T-helper 22 cell (primary cell): ENCODE results near the gene PLEKHG4B.
A peak's percentile ranks its signal among the peaks of the same experiment; 100 is the strongest.

ENCODE experiments used
- DNase-seq: peaks from one replicate; pipeline ENCODE4 v3.0.0-alpha.2; 2020; ENCODE audit warnings: low read depth

PLEKHG4B gene

DNA sequence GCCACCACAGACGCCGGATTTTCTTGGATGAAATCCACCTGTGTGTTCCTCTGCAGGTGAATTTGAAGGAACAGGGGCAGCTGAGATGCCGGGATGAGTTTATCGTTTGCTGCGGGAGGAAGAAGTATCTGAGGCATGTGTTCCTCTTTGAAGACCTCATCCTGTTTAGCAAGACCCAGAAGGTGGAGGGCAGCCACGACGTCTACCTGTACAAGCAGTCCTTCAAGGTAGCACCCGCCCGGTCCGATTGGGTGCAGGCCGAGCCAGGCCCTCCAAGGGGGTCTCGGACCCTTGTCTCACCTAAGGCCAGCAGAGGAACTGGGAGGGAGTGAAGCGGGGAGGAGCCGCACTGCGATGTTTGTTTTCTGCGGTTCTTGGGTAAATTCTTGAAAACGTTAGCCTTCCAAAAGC is 80.9 kb downstream of the PLEKHG4B start:
- DNase-seq: no peak

DNA sequence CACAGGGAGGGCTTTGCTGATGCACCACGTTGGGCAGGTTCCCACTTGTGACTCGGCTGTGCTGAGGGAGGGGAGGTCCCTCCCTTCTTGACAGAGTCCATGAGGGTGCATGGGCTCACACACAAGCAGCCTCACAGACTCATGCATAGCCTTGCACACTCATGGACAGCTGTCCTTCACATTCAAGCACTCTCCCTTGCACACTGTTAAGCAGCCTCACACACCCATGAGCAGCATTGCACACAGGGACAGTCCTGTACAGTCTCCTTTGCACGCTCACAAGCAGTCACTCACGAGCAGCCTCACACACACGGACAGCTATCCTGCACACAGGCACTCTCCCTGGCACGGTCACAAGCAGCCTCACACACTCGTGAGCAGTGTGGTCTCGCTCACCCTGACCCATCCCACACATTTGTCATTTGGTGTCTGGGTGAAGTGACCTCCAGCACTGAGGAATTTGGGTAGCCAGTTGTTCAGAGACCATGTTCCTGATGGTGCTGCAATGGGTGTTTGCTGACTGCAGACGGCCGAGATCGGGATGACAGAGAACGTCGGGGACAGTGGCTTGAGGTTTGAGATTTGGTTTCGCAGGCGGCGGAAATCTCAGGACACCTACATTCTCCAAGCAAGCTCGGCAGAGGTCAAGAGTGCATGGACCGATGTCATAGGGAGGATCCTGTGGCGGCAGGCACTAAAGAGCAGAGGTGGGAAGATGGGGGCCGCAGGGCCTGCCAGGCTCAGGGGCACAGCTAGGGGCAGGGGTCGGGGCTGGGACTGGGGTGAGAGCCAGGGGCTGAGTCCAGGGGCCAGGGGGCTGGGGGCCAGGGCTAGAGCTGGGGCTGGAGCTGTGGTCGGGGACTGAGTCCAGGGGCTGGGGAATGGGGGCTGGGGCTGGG is 81.7 kb downstream of the PLEKHG4B start:
- no peak for DNase-seq

DNA sequence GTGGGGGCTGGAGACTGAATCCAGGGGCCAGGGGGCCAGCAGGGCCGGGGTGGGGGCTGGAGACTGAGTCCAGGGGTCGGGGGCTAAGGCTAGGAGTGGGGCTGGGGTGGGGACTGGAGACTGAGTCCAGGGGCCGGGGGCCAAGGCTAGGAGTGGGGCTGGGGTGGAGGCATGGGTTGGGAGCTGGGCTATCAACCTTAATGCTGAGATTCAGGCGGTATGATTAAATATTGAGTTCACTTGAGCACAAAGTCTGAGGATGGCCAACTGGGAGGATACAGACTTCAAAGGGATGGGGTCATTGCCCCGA is 82.3 kb downstream of the PLEKHG4B start:
- DNase-seq: no peak

DNA sequence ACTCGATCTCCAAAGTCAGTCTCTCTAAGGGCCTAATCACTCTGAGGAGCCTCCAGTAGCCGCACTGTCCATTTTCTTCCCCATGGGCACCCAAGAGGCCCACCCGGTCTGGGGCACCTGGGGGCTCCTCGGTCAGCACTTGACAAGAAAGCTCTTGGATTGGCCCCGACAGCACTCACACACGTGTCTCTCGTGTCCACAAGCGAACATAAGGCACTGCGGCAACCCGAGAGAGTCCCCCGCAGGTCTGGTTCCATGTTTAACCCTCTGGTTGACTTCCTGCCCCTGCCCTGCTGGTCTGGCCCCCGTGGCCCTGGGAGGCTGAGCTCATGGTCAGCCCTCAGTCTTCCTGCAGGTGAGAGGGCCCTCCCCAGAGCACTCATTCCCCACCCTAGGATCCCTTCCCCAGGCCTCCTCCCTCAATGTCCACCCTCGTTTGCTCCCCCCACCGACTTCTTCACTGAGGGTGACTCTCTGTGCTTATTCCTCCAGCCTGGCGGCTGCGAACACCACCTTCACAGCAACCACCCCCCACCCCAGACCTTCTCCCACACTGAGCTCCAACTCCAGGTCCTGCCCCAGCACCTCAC is 83.0 kb downstream of the PLEKHG4B start:
- no peak for DNase-seq

DNA sequence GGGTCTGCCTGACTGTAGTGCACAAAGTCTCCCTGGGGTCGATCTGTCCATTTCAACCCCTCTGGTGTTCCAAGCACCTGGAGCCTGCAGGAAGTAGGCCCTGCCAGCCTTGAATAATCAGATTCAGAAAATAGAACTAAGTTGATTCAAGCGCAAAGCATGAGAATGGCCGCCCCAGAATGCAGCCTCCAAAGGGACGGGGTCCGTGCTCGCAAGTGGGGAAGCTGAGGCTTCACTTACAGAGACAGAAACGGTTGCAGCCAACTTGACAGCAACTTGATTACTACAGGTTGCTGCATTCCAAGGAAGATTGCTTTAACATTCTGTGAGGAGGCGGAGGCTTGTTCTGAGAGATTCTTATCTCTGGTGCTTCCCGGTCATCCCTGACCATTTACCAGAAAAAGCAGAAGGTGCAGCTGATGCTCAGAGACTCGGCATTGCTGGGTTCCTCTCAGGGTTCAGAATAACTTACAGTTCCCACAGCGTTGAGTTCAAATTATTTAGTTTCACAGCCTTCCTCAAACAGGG is 84.4 kb downstream of the PLEKHG4B start:
- no peak for DNase-seq

DNA sequence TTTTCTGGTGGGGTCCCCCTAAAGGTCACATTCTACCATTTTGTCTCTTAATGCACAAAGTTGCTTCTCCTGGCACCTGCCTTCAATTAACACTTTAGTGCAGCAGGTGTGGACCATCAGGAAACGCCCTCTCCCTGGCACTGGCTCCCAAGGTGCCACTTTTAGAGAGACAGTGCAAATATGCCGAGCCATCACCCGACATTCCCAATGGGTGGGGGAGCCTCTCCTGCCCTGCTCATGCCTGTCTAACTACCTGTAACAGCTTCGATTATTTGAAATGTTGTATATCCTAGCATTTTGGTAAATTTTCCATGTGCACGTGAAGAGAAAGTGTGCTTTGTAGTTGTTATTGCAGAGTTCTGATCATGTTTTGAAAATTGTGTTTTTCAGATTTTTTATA is 86.1 kb downstream of the PLEKHG4B start:
- no peak for DNase-seq

DNA sequence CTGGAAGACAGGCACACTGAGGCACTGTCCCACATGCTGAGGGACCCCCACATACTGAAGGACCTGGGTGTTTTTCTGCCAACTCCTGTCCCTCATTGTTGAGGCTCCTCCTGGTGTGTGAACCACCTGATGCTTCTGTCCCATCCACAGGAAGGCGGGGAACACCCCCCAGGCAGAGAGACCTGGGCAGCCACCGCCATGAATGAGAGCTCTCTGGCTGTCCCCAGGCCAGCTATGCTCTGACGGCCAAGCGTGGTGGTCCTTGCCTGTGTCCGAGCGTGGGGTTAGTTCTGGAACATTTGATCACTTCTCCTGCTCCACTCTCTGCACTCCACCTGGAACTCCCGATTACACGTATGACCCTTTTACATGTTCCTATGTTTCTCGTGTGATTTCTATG is 87.4 kb downstream of the PLEKHG4B start:
- no peak for DNase-seq

DNA sequence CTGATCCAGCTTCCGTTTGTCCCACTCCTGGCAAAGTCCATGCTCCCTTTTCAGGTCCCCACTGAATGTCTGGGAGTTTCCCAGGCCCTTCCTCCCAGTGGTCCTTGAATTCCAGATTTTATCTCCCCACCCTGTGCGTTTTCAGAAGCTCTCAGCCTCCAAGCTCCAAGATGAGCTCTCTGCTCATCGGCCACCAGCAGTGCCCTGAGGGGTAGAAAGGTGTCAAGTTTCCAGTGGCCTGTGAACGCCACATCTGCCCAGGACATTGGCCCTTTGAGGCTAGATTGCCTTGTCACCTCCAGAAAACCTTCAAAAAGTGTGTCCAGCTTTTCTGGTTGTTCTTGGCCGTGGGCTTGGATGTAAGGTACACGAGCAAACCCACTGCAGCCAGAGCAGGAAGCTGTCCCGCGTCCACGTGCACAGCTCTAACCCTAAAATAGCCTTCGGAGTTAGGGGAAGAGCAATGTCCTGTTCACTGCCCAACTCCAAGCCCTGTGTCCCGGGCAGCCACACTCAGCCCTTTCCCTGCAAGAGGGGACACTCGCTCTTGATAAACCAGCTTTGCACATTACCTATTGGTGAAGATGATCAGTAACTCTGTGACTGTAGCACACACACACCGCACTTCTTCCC is 88.4 kb downstream of the PLEKHG4B start:
- no peak for DNase-seq

DNA sequence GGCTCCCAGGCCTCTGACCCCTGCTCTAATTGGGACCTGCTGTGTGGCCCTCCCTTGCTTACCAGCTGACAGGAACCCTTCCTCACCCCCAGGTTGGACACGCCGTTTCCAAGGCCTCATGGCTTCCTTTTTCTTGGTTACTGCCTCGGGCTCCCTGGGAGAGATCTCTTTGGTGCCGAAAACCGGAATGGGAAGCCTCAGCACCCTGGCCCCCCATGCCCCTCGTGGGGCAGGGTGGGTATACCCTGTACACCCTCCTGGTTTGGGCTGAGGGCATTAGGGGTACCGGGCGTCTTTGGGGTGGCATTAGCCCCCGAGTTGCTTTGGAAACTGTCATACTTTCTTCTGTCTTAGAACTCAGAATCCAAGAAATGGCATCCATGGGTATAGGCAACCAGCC is 89.2 kb downstream of the PLEKHG4B start:
- DNase-seq: no peak

DNA sequence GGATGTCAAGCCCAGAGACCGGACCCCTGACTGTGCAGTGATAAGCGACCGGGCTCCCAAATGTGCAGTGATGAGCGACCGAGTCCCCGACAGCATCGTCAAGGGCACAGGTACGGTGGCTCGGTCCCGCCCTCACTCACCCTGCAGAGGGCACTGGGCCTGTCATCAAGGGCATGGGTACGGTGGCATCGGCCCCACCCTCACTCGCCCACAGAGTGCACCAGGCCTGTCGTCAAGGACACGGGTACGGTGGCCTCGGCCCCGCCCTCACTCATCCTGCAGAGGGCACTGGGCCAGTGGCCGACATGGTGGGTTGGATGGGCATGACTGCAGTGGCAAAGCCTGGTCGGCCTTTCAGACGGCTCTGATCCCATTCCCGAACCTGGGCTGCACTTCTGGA is 89.6 kb downstream of the PLEKHG4B start:
- DNase-seq: no peak

DNA sequence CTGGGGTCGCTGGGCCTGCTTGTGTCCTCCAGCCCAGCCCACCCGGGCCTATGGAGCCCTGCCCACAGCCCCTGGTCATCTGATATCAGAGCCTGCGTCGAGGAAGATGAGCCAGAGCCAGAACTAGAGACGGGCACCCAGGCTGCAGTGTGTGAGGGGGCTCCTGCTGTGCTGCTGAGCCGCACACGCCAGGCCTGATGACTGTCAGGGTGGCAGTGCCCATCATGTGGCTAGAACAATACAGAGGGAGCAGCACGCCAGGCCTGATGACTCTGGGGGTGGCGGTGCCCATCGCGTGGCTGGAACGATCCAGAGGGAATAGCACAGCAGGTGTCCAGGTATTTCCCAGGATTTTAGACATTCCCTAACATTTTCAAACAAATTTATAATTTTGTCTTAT is 90.2 kb downstream of the PLEKHG4B start:
- DNase-seq: no peak

DNA sequence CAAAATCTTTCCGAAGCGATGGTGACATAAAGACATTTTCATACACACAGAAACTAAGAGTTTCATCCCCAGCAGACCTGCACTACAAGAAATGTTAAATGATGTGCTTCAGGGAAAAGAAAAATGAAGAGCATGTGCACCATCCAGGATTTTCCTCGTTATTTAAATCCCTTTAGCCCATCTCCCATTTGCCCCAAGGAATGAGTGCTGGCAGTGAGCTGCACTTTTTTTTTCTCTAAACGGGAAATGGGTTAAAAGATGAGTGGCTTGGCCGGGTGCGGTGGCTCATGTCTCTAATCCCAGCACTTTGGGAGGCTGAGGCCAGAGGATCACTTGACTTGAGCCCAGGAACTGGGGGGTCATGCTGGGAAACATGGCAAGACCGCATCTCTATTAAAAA is 92.5 kb downstream of the PLEKHG4B start:
- no peak for DNase-seq

DNA sequence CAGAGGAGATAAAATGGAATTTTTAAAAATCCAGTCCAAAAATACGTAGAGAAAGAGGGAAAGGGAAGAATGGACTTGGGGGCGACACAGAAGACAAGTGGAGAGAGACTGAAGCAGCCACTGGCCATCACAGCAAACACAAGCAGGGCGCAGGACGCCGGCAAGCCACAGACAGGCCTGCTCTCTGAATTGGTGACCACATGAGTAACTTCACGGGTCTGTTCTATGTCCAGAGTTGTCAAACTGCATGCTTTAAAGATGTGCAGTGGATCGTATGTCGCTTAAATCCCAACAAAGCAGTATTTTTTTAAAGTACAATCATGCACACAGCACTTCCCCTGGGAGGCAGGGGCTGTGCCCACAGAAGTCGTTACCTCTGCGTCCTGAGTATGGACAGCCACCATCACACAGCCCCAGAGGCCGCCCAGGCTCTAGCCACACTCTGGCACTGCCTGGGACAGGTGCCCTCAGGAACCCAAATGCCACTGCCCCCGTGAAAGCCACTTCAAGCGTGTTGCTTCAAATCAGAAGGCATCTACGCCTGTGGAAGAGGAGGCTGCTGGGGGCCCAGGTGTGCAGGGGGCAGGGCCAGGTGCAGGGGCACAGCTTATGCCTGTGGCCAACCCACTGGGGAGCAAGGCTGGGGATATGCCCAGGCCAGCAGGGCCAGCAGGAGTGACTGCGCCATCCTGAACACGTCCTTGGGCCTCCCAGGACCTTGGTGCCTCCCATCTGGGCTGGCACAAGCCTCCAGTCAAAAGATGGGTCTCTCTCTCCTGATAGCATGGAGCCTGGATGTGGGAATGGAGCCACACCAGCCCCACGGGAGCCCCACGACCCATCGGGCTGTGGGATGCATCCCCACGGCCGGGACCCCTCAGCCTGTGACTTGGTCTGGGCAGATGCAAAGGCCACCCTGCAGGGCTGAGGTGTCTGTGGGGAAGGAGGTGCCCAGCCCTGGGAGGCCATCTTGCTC is 93.4 kb downstream of the PLEKHG4B start:
- DNase-seq: no peak

DNA sequence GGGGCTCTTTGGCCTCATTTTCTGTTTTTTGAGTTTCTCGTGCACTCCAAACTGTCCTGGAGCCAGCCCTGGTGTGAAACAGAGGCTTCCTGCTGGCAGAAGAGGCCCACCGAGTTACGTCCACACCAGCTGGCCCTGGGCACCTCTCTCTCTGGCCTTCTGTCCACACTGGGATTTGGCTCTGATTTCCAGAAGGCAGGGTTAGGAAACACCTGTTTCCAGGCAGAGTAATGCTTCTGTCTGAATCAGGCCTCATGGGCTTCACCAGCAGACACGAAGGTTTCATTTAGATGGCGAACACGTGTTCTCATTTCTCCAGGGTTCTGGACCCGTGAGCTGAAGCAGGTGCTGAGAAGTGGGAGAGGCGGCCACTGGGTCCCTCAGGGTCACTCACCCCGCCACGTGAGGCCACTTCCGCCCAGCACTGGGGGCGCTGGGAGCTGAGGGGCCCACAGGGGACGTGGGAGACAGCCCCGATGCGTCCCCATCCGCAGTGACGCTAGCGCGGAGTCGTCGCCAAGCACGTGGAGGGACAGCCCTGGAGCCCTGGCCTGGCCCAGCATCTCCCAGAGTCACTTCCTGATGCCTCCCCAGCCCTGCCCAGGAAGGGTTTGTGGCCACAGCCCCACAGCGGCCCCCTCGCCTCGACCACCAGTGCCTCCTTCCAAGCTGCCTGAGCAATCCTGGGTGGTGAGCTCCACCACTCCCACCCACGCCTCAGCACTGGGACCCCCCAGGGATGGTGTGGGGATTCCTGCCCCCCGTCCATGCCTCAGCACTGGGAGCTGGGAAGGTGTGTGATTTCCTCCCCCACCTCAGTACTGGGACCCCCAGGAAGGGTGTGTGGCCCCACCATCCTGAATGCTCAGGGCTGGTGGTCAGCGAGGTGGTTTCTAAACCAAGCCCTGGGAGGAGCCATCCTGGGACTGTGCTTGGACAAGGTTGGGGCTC is 94.4 kb downstream of the PLEKHG4B start:
- DNase-seq: no peak

DNA sequence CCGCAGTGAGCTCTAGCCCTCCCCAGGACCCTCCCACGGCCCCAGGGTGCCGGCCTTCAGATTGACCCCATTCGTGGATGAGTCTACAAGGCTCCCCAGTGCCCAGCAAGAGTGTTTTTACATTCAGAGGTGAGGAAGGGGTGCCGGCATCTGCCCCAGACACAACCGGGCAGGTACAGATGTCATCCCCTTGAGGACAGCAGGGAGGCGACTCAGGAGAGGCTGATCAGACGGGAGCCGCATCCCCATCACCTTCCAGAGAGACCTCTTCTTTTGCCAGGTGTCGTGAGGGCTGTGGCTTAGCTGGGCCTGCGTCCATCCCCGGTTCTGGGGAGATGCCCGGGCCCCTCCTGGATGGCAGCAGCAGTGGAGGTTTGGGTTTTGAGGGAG is 95.1 kb downstream of the PLEKHG4B start:
- DNase-seq: no peak

DNA sequence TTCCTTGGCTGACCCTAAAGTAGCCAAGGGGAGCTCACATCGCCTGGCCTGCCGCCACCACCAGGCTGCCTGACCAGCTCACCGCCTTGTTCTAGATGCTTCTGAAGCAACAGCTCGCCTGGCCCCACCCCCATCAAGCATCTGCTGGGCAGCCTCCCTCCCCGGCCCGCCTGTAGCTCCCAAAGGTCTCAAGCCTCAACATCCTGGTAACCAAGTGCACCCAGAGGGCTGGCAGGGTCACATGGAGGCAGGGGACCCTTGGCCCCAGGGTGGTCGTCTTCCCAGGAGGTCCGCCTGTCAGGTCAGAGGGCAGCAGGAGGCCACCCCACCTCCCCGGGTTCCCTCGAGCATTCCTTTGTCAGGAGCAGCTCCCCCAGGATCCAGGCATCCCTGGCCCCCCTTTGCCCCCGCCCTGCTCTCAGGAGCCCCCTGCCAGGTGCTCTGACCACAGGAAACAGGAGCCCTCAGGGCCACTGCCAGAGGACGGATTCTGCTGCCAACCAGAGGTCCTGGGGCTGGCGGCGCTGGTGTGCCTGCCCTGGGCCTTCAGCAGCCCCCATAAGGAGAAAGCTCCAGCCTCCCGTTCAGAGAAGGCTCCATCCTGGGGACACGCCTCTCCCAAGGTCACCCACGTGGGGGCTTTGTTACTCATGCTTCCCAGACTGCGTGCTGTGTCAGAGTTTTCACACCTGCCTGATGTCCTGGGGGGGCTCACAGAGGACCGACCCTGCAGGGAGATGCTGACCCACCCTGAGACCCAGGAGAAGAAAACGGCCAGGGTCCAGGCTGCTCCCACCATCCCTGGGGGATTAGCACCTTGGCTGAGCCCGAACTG is 95.9 kb downstream of the PLEKHG4B start:
- DNase-seq: no peak

DNA sequence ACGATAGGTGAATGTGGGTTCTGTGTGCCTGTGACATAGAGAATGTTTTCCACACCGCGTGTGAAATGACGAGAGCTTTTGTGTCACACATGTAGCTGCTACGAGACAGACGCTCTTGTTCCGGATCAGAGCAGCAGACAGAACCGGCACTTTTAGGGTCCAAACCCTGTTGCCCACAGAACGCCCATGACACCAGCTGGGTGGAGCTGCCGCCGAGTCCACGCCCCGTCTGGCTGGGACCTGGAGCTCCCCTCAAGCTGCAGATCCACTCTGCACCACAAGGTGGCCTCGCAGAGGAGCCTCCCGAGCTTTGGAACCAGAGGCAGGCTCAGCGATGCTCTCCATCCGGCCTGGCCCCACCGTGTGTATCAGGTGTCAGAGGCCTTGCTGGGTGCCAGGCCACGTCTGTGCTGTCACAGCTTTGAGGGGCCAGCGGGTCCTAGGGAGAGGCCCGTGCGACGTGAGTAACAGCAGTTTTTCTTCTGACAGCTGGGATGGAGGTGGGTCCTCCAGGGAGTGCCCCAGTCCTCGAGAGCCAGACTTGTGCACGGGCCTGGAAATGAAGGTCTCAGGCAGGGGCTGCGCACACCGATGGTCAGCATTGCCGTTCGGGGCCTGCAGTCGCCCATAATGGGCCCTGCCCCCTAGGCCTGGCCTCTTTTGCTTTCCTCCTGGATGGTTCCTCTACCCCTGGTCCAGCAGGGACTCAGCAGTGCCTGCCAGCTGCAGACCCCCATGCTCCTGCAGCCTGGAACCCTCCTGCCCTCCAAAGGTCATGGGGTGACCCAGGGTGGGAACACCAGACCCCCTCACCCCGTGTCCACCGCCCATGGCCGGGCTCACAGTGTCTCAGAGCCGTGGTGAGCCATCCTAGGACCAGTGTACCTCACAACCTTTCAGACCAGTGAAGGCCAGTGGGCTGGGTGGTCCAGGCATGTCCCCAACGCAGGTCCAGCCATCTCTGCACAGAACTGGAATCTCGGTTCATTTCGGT is 96.8 kb downstream of the PLEKHG4B start:
- DNase-seq: peak; percentile 64

DNA sequence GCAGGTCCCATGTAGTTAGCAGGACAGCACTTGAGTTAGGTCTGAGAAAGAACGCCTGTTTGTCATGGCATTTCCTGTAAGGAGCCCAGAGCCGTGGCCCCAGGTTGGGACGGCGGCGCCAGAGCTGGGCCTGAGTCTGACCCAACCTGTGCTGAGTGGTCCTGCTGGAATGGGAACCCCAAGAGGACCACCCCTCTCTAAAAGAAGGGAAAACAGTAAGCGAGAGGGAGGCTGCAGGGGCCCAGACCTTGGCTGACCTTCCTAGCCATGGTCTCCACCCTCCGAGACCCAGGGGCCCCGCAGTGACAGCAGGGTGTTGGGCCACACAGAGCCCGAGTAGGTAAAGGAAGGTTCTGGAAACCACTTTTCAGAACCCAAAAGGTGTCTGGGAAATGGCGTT is 97.5 kb downstream of the PLEKHG4B start:
- DNase-seq: no peak

DNA sequence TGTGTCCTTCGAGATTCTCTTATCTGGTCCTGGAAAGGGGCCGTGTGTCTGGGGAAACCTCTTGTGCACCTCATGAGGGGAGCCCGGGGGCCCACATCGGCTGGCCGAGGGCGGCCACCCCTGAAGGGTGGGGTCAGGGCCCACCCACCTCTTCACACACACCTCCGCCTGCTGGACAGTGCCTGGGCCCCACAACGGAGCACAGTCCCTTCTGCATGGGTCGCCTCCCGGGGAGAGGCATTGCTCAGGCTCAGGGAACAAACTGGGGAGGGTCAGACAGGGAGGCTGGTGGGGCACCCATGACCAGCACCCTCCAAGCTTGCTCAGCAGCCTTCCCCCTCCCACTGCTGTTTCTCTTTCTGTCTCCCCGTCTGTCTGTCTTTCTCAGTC is 98.0 kb downstream of the PLEKHG4B start:
- DNase-seq: no peak
